DOHH2 (cell line): Measurements from ENCODE around the gene CIAO1.

ENCODE experiments used
- H3F3A ChIP-seq: fragments of 200-600 bp; sonication (generic), shearing (Covaris generic); 2 replicates; pipeline ENCODE4 v1.6.0; 2016; ENCODE audit warnings: antibody characterized with exemption, mild to moderate bottlenecking; ENCODE audit not compliant: control insufficient read depth, insufficient read depth
- H3K27ac ChIP-seq: fragments of 200-600 bp; sonication (generic); 2 replicates; pipeline ENCODE4 v1.5.1; 2014; ENCODE audit warnings: low read depth, mild to moderate bottlenecking, low read length, moderate library complexity
- H3K27me3 ChIP-seq: fragments of 200-600 bp; sonication (generic); 2 replicates; pipeline ENCODE4 v1.6.1; 2014; ENCODE audit warnings: mild to moderate bottlenecking, low read length, mixed read lengths; ENCODE audit not compliant: control insufficient read depth
- H3K36me3 ChIP-seq: fragments of 200-600 bp; sonication (generic); 2 replicates; pipeline ENCODE4 v1.6.1; 2014; ENCODE audit warnings: mild to moderate bottlenecking, low read length, moderate library complexity, mixed read lengths; ENCODE audit not compliant: control insufficient read depth
- H3K4me1 ChIP-seq: fragments of 200-600 bp; sonication (generic); 2 replicates; pipeline ENCODE4 v1.6.1; 2014; ENCODE audit warnings: mild to moderate bottlenecking, low read length, mixed read lengths; ENCODE audit not compliant: control insufficient read depth
- H3K4me2 ChIP-seq: fragments of 200-600 bp; sonication (generic); 2 replicates; pipeline ENCODE4 v1.6.0; 2014; ENCODE audit warnings: mild to moderate bottlenecking, low read length, moderate library complexity
- H3K4me3 ChIP-seq: fragments of 200-600 bp; sonication (generic); 2 replicates; pipeline ENCODE4 v1.5.1; 2014; ENCODE audit warnings: mild to moderate bottlenecking, low read length, mixed read lengths
- H3K79me2 ChIP-seq: fragments of 200-600 bp; sonication (generic); 2 replicates; pipeline ENCODE4 v1.6.1; 2014; ENCODE audit warnings: mild to moderate bottlenecking, low read length, mixed read lengths; ENCODE audit not compliant: control insufficient read depth
- H3K9me2 ChIP-seq: fragments of 200-600 bp; sonication (generic); replicated peaks from 2 replicates; pipeline ENCODE4 v1.6.1; 2014; ENCODE audit warnings: mild to moderate bottlenecking, low read length, mixed read lengths; ENCODE audit not compliant: control insufficient read depth
- H3K9me3 ChIP-seq: fragments of 200-600 bp; sonication (generic); 2 replicates; pipeline ENCODE4 v1.6.1; 2014; ENCODE audit warnings: antibody characterized with exemption, low read length, mixed read lengths; ENCODE audit not compliant: control insufficient read depth, insufficient read depth
- H4K20me1 ChIP-seq: fragments of 200-600 bp; sonication (generic); 2 replicates; pipeline ENCODE4 v1.6.0; 2014; ENCODE audit warnings: low read depth, mild to moderate bottlenecking, antibody characterized with exemption, low read length, moderate library complexity; ENCODE audit not compliant: control insufficient read depth, insufficient read depth
- CTCF ChIP-seq: fragments of 200-600 bp; sonication (generic); IDR thresholded peaks from one replicate; pipeline ENCODE4 v1.5.1; 2014; ENCODE audit warnings: antibody characterized with exemption, mild to moderate bottlenecking, low read depth, low read length; ENCODE audit not compliant: poor library complexity, severe bottlenecking
- EZH2phosphoT487 ChIP-seq: fragments of 200-600 bp; sonication (generic); IDR thresholded peaks from 2 replicates; pipeline ENCODE4 v1.6.1; 2017; ENCODE audit warnings: borderline replicate concordance, mild to moderate bottlenecking, antibody characterized with exemption, low read length, moderate library complexity, mixed read lengths

CIAO1 gene

GRCh38 chr2:96225016-96225533 is 41.0 kb upstream of the CIAO1 start:
- H3F3A ChIP-seq: peaks cover 9% of the 10 kb centered on the region
- H4K20me1 ChIP-seq: no peaks in the 10 kb centered on the region
- H3K27ac ChIP-seq: peak overlapping the region; percentile 90
- TF ChIP-seq EZH2phosphoT487: no peak
- no peak for TF ChIP-seq CTCF
- H3K36me3 ChIP-seq: no peaks in the 10 kb centered on the region
- H3K79me2 ChIP-seq: peaks cover 10% of the 10 kb centered on the region
- peak overlapping the region; percentile 44 for H3K4me3 ChIP-seq
- H3K9me3 ChIP-seq: no peaks in the 10 kb centered on the region
- peaks cover 81% of the 10 kb centered on the region for H3K4me1 ChIP-seq
- no peaks in the 10 kb centered on the region for H3K9me2 ChIP-seq
- no peaks in the 10 kb centered on the region for H3K27me3 ChIP-seq
- peak overlapping the region; percentile 61 for H3K4me2 ChIP-seq

GRCh38 chr2:96231316-96231715 is 34.7 kb upstream of the CIAO1 start:
- no peak overlapping the region for H3K27ac ChIP-seq
- H3F3A ChIP-seq: peaks cover 3% of the 10 kb centered on the region; the same call in 1 of the 2 replicates
- peaks cover 24% of the 10 kb centered on the region for H3K79me2 ChIP-seq
- no peak overlapping the region for H3K4me2 ChIP-seq
- no peaks in the 10 kb centered on the region for H3K27me3 ChIP-seq
- H3K4me3 ChIP-seq: no peak overlapping the region
- H3K4me1 ChIP-seq: peaks cover 57% of the 10 kb centered on the region
- no peaks in the 10 kb centered on the region for H3K9me3 ChIP-seq
- no peaks in the 10 kb centered on the region for H4K20me1 ChIP-seq
- TF ChIP-seq EZH2phosphoT487 (no peak), CTCF (no peak)
- no peaks in the 10 kb centered on the region for H3K9me2 ChIP-seq
- H3K36me3 ChIP-seq: no peaks in the 10 kb centered on the region

GRCh38 chr2:96233436-96233835 is 32.6 kb upstream of the CIAO1 start:
- no peaks in the 10 kb centered on the region for H3K9me2 ChIP-seq
- 0 out of 2 replicates have a peak, but pooled peaks cover 3% of the 10 kb centered on the region for H3F3A ChIP-seq
- peaks cover 14% of the 10 kb centered on the region for H3K79me2 ChIP-seq
- H3K4me3 ChIP-seq: peak overlapping the region; percentile 53
- no peaks in the 10 kb centered on the region for H4K20me1 ChIP-seq
- H3K4me2 ChIP-seq: peak overlapping the region; percentile 75
- H3K36me3 ChIP-seq: no peaks in the 10 kb centered on the region
- H3K27ac ChIP-seq: peak overlapping the region; percentile 56
- no peaks in the 10 kb centered on the region for H3K27me3 ChIP-seq
- TF ChIP-seq CTCF: no peak
- no peaks in the 10 kb centered on the region for H3K9me3 ChIP-seq
- peaks cover 48% of the 10 kb centered on the region for H3K4me1 ChIP-seq
